Measurements from ENCODE around the gene GUK1. TPM values are rescaled to one million over a fixed set of nuclear protein-coding genes. Genes with fewer than 3 reads are reported as not detected.
A peak's percentile ranks its signal among the peaks of the same experiment; 100 is the strongest.

Gene GUK1
- total and polyA plus RNA-seq, 7 donors = 90.2 to 271 (median 122) TPM

- no peak overlapping the region for H3K4me3 ChIP-seq
- peaks cover 46% of the 10 kb centered on the region for H3K4me1 ChIP-seq
- H3K27ac ChIP-seq = no peak overlapping the region
- ATAC-seq = no peak
- TF ChIP-seq CTCF (IDR thresholded peaks at IDR 0.05) = no peak
- H3K36me3 ChIP-seq (ENCODE audit: insufficient read depth in 1 of 2, low read depth in 1 of 2) = peaks cover 0 to 24% of the 10 kb centered on the region in 2 donors
- intact Hi-C loops (cut with DNase I) = no loop called here
- WGBS, 3 donors = 95 to 97% (median 96%) methylated on average over 20 of the region's 20 CpGs
- no peaks in the 10 kb centered on the region for H3K27me3 ChIP-seq (ENCODE audit: insufficient read depth in 3 of 3, low read length in 2 of 3)
- H3K9me3 ChIP-seq = peaks cover 8% of the 10 kb centered on the region
- peak in 1 of 2 donors; percentile 25 for DNase-seq
Observed at GRCh38 chr1:228093050-228093906, 46.8 kb upstream of the GUK1 start.

- Histone ChIP-seq H3K27ac (no peak overlapping the region), H3K27me3 (ENCODE audit: insufficient read depth in 3 of 3, low read length in 2 of 3) (no peaks in the 10 kb centered on the region), H3K9me3 (peaks cover 8% of the 10 kb centered on the region), H3K36me3 (ENCODE audit: insufficient read depth in 1 of 2, low read depth in 1 of 2) (peaks cover 0 to 33% of the 10 kb centered on the region in 2 donors), H3K4me3 (no peak overlapping the region), H3K4me1 (peaks cover 33% of the 10 kb centered on the region)
- ATAC-seq (no peak), DNase-seq (peak in 1 of 2 donors; percentile 19)
- WGBS, 3 donors = 88 to 96% (median 89%) methylated on average over 13 of the region's 13 CpGs
- no peak for TF ChIP-seq CTCF (IDR thresholded peaks at IDR 0.05)
- intact Hi-C loops (cut with DNase I) = no loop called here
Observed at GRCh38 chr1:228094432-228095016, 45.6 kb upstream of the GUK1 start.

GRCh38 chr1:228095161-228095560 is 44.9 kb upstream of the GUK1 start:
- intact Hi-C loops (cut with DNase I) = no loop called here
- DNase-seq (peak in 1 of 2 donors; percentile 4), ATAC-seq (no peak)
- no peak overlapping the region for H3K4me3 ChIP-seq
- WGBS, 3 donors = 82 to 95% (median 87%) methylated on average over 4 of the region's 4 CpGs
- TF ChIP-seq CTCF (IDR thresholded peaks at IDR 0.05) = no peak
- peaks cover 27% of the 10 kb centered on the region for H3K4me1 ChIP-seq
- peaks cover 0 to 39% of the 10 kb centered on the region in 2 donors for H3K36me3 ChIP-seq (ENCODE audit: insufficient read depth in 1 of 2, low read depth in 1 of 2)
- H3K27me3 ChIP-seq (ENCODE audit: insufficient read depth in 3 of 3, low read length in 2 of 3) = no peaks in the 10 kb centered on the region
- H3K9me3 ChIP-seq = peaks cover 8% of the 10 kb centered on the region
- no peak overlapping the region for H3K27ac ChIP-seq

- no peak for TF ChIP-seq CTCF (IDR thresholded peaks at IDR 0.05)
- H3K4me1 ChIP-seq = peaks cover 19% of the 10 kb centered on the region
- H3K27me3 ChIP-seq (ENCODE audit: insufficient read depth in 3 of 3, low read length in 2 of 3) = no peaks in the 10 kb centered on the region
- H3K4me3 ChIP-seq = no peak overlapping the region
- no peak overlapping the region for H3K27ac ChIP-seq
- DNase-seq = peak; percentile 6 to 30
- WGBS, 3 donors = 94 to 97% (median 94%) methylated on average over 8 of the region's 8 CpGs
- peaks cover 0 to 47% of the 10 kb centered on the region in 2 donors for H3K36me3 ChIP-seq (ENCODE audit: insufficient read depth in 1 of 2, low read depth in 1 of 2)
- peaks cover 8% of the 10 kb centered on the region for H3K9me3 ChIP-seq
- intact Hi-C loops (cut with DNase I) = no loop called here
- ATAC-seq = no peak
Observed at GRCh38 chr1:228095938-228096337, 44.1 kb upstream of the GUK1 start.

Measured in psoas muscle (tissue), 8 donors.